Spleen (tissue), 13 donors: ENCODE results near the gene OR4X1. TPM values are rescaled to one million over a fixed set of nuclear protein-coding genes. Genes with fewer than 3 reads are reported as not detected.
"Not testable (repeated sequence)": the region's sequence is repeated elsewhere in the genome, so short reads cannot be mapped to it uniquely, and the experiment has no call there.

Experiments used
- DNase-seq: peaks from one replicate; pipeline ENCODE4 v3.0.0-alpha.2; 2020
- H3K27ac ChIP-seq, 8 donors: fragments of 200-600 bp; sonication (generic) in 7 of 8; 1 replicate in 4 of 8; 2 replicates in 4 of 8; pipeline versions ENCODE4 v1.5.0 to v1.8.0; 2016 to 2021; ENCODE audit warnings: inconsistent platforms in 4 of 8, mild to moderate bottlenecking in 4 of 8, moderate library complexity in 1 of 8
- H3K27me3 ChIP-seq, 7 donors: fragments of 200-600 bp; sonication (generic) in 6 of 7; replicated peaks in 1 of 7; 1 replicate in 4 of 7; 2 replicates in 3 of 7; pipeline versions ENCODE4 v1.5.0 to v1.8.0; 2016 to 2021; ENCODE audit warnings: inconsistent platforms in 3 of 7, mild to moderate bottlenecking in 1 of 7
- H3K36me3 ChIP-seq, 6 donors: fragments of 200-600 bp; sonication (generic) in 5 of 6; 1 replicate in 4 of 6; 2 replicates in 2 of 6; pipeline versions ENCODE4 v1.5.0 to v1.8.0; 2016 to 2021; ENCODE audit warnings: inconsistent platforms in 2 of 6
- H3K4me1 ChIP-seq, 6 donors: fragments of 200-600 bp; sonication (generic) in 5 of 6; 1 replicate in 3 of 6; 2 replicates in 3 of 6; pipeline versions ENCODE4 v1.5.0 to v1.8.0; 2016 to 2021; ENCODE audit warnings: inconsistent platforms in 3 of 6
- H3K4me3 ChIP-seq, 8 donors: fragments of 200-600 bp; sonication (generic) in 7 of 8; 1 replicate in 4 of 8; 2 replicates in 4 of 8; pipeline versions ENCODE4 v1.5.0 to v1.8.0; 2016 to 2021; ENCODE audit warnings: inconsistent platforms in 4 of 8, mild to moderate bottlenecking in 4 of 8, moderate library complexity in 2 of 8
- H3K9me3 ChIP-seq, 8 donors: fragments of 200-600 bp; sonication (generic) in 7 of 8; 1 replicate in 4 of 8; 2 replicates in 4 of 8; pipeline versions ENCODE4 v1.5.0 to v1.8.0; 2016 to 2021; ENCODE audit warnings: inconsistent platforms in 4 of 8
- POLR2A ChIP-seq, 3 donors: fragments of 450-650 bp; IDR thresholded peaks; one replicate each; pipeline ENCODE4 v1.5.1; 2017; ENCODE audit warnings: antibody characterized with exemption in 3 of 3, mild to moderate bottlenecking in 1 of 3
- POLR2AphosphoS5 ChIP-seq, 3 donors: sonication (generic); formaldehyde crosslinking; IDR thresholded peaks; one replicate each; pipeline ENCODE4 v1.5.1; 2017; ENCODE audit warnings: antibody characterized with exemption in 3 of 3
- WGBS, 5 donors: extraction: QIAGEN DNeasy Blood & Tissue Kit in 3 of 5; methylation state at CpG; one replicate each; pipeline versions ENCODE4 v1.1.5 to v1.1.7; 2013 to 2018; 5-methylcytosine and 5-hydroxymethylcytosine counted together
- intact Hi-C: fragments of 100-400 bp; cut with DNase I; formaldehyde crosslinking; loops from one replicate; pipeline ENCODE4 v1.15.0; 2023; ENCODE audit warnings: low total_unique reads
- long read RNA-seq, 2 donors: transcript quantifications; one replicate each; lab custom pipeline, GENCODE V29; 2026
- polyA plus RNA-seq, 3 donors: library from polyadenylated mRNA; stranded (reverse); fragments of 200-250 nt; gene quantifications; one replicate each; pipeline ENCODE4 v1.2.1, GENCODE V29; 2013
- total RNA-seq, 7 donors: library from RNA; depleted of rRNA in 3 of 7; stranded (reverse); fragments of >200 nt in 3 of 7; fragmentation: NEBNext Ultra II Directional in 4 of 7; extraction: Animal tissue kit (Norgen Biotek cat#: 25700) in 4 of 7; gene quantifications; one replicate each; pipeline versions ENCODE4 v1.1.0 to v1.2.1, GENCODE V29; 2016 to 2021
- TF ChIP-seq, protein P1 (sequence below), 11 experiments: fragments of 200-600 bp in 7 of 11; fragments of 450-650 bp in 4 of 11; sonication (generic) in 4 of 11; IDR thresholded peaks in 8 of 11; conservative IDR thresholded peaks in 3 of 11; 1 replicate in 7 of 11; 2 replicates in 4 of 11; pipeline versions ENCODE4 v1.4.0 to v1.8.0; 2016 to 2021; ENCODE audit warnings: antibody characterized with exemption in 11 of 11, inconsistent platforms in 4 of 11, mild to moderate bottlenecking in 1 of 11
- donor health status: healthy with polysubstance abuse.
- donor health status: DM: no; HTN: no; CAD: no; lungs with moderate emphysema.
- donor health status: DM: no; HTN: no; CAD: no.
- donor health status: Bipolar disorder and iron deficiency.
- donor health status: healthy.
- donor health status: DM: no; HTN: no; CAD: no.
- donor health status: DM: yes; HTN: yes; CAD: no.

Gene OR4X1, protein sequence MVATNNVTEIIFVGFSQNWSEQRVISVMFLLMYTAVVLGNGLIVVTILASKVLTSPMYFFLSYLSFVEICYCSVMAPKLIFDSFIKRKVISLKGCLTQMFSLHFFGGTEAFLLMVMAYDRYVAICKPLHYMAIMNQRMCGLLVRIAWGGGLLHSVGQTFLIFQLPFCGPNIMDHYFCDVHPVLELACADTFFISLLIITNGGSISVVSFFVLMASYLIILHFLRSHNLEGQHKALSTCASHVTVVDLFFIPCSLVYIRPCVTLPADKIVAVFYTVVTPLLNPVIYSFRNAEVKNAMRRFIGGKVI
- total RNA-seq (not detected), polyA plus RNA-seq (not detected)
- long read RNA-seq, donor 1 = 0 reads
- long read RNA-seq, donor 2 = 0 reads

DNA sequence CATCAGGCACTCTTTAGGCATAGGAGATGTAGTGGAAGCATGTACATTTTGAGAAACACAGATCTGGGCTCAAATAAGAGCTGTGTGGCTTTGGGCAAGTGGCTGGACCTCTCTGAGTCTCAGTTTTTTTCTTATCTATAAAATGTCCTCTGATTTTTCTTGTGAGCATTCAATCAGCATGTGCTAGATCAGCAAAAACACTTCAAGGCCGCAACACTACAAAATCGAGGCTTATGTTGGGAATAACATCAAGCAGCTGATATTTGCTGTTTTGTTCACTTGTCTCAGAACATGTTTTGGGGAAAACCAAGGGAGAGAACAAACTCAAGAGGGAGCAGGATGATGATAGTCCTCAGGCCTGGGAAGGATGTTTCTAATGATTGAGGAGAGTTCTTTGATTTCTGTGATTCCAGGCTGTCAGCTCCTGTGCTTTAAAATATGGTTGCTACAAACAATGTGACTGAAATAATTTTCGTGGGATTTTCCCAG lies at the start of gene OR4X1:
Gene OR4X1 (plus strand): TSS at position 439 of the 489 bp plus-strand sequence. CDS start 0 bp downstream, at position 439.
- no peak within 1 kb of the TSS for H3K4me3 ChIP-seq
- H3K36me3 ChIP-seq = no peaks in the 10 kb centered on the region
- no peak for DNase-seq
- peaks cover 0 to 4% (median 0%) of the 10 kb centered on the region in 8 donors for H3K9me3 ChIP-seq
- intact Hi-C loops = no loop called here
- TF ChIP-seq POLR2AphosphoS5 (IDR thresholded peaks at IDR 0.05) (no peak), POLR2A (IDR thresholded peaks at IDR 0.05) (no peak)
- TF ChIP-seq, protein P1, sequence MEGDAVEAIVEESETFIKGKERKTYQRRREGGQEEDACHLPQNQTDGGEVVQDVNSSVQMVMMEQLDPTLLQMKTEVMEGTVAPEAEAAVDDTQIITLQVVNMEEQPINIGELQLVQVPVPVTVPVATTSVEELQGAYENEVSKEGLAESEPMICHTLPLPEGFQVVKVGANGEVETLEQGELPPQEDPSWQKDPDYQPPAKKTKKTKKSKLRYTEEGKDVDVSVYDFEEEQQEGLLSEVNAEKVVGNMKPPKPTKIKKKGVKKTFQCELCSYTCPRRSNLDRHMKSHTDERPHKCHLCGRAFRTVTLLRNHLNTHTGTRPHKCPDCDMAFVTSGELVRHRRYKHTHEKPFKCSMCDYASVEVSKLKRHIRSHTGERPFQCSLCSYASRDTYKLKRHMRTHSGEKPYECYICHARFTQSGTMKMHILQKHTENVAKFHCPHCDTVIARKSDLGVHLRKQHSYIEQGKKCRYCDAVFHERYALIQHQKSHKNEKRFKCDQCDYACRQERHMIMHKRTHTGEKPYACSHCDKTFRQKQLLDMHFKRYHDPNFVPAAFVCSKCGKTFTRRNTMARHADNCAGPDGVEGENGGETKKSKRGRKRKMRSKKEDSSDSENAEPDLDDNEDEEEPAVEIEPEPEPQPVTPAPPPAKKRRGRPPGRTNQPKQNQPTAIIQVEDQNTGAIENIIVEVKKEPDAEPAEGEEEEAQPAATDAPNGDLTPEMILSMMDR (IDR thresholded peaks at IDR 0.05 in 8 of 11, conservative IDR thresholded peaks at IDR 0.05 in 3 of 11) = no peak
- no peaks in the 10 kb centered on the region for H3K4me1 ChIP-seq
- no peak within 1 kb of the TSS for H3K27ac ChIP-seq
- WGBS, 5 donors = 25 to 35% (median 34%) methylated on average over 3 of the region's 3 CpGs
- peaks cover 0 to 6% (median 0%) of the 10 kb centered on the region in 7 donors for H3K27me3 ChIP-seq

DNA sequence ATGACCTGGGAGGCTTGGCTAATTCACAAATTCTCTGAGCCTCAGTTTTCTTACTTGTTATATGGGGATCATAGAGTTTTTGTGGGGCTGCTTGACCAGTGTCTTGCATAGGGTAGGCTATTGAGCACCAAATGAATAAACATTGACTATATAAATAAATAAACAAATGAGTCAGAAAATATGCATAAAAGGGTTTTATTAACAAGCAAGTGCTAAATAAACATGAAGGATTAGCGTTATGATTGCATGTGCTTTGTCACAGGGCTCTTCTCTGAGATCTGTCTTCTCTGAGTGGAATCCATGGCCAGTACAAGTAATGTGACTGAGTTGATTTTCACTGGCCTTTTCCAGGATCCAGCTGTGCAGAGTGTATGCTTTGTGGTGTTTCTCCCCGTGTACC lies 47.2 kb upstream of the OR4X1 start, which contains the start of gene OR4B1:
Gene OR4B1 (plus strand): TSS at position 301 of the 400 bp plus-strand sequence. CDS start 0 bp downstream, at position 301.
- H3K36me3 ChIP-seq = no peaks in the 10 kb centered on the region
- TF ChIP-seq, protein P1 (IDR thresholded peaks at IDR 0.05 in 8 of 11, conservative IDR thresholded peaks at IDR 0.05 in 3 of 11) = no peak
- TF ChIP-seq POLR2AphosphoS5 (IDR thresholded peaks at IDR 0.05) = no peak
- no peak for TF ChIP-seq POLR2A (IDR thresholded peaks at IDR 0.05)
- 61 to 83% (median 76%) methylated on average over 2 of the region's 2 CpGs for WGBS, 5 donors
- no peak for DNase-seq
- no peak within 1 kb of the TSS for H3K27ac ChIP-seq
- no peaks in the 10 kb centered on the region for H3K9me3 ChIP-seq
- intact Hi-C loops = no loop called here
- H3K4me3 ChIP-seq = no peak within 1 kb of the TSS
- no peaks in the 10 kb centered on the region for H3K4me1 ChIP-seq
- H3K27me3 ChIP-seq = no peaks in the 10 kb centered on the region

DNA sequence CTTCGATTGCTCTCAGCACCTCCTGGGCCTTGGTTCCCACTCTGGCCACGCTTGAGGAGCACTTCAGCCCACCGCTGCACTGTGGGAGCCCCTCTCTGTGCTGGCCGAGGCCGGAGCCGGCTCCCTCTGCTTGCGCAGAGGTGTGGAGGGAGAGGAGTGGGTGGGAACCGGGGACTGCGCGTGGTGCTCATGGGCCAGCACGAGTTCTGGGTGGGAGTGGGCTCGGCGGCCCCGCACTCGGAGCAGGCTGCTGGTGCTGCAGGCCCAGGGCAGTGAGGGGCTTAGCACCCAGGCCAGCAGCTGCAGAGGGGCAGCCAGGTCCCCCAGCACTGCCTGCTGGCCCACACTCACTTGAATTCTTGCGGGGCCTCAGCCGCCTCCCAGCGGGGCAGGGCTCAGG lies 34.9 kb upstream of the OR4X1 start:
- Histone ChIP-seq H3K9me3 (peaks cover 0 to 20% (median 9%) of the 10 kb centered on the region in 8 donors), H3K27ac (no peak overlapping the region), H3K27me3 (peaks cover 0 to 7% (median 0%) of the 10 kb centered on the region in 7 donors), H3K36me3 (no peaks in the 10 kb centered on the region), H3K4me3 (no peak overlapping the region), H3K4me1 (no peaks in the 10 kb centered on the region)
- intact Hi-C loops = no loop called here
- TF ChIP-seq POLR2AphosphoS5 (IDR thresholded peaks at IDR 0.05) (no peak), POLR2A (IDR thresholded peaks at IDR 0.05) (no peak)
- TF ChIP-seq, protein P1 (IDR thresholded peaks at IDR 0.05 in 8 of 11, conservative IDR thresholded peaks at IDR 0.05 in 3 of 11) = no peak
- no peak for DNase-seq
- 75 to 90% (median 85%) methylated on average over 7 to 18 of the region's 18 CpGs for whole genome bisulfite sequencing, 5 donors

DNA sequence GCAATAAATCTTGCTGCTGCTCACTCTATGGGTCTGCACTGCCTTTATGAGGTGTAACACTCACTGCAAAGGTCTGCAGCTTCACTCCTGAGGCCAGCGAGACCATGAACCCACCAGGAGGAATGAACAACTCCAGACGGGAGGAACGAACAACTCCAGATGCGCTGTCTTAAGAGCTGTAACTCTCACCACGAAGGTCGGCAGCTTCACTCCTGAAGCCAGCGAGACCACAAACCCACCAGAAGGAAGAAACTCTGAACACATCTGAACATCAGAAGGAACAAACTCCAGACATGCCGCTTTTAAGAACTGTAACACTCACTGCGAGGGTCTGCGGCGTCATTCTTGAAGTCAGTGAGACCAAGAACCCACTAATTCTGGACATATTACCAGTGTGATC lies 33.6 kb upstream of the OR4X1 start:
- H3K9me3 ChIP-seq = peaks cover 0 to 20% (median 9%) of the 10 kb centered on the region in 8 donors
- H3K4me1 ChIP-seq, H3K27me3 ChIP-seq, intact Hi-C loops, H3K4me3 ChIP-seq, H3K27ac ChIP-seq, DNase-seq, H3K36me3 ChIP-seq: not testable (repeated sequence)
- 86 to 93% (median 89%) methylated on average over 11 of the region's 11 CpGs for WGBS, 5 donors
